ENCODE measurements around the gene ZMYND8. TPM values are rescaled to one million over a fixed set of nuclear protein-coding genes. Genes with fewer than 3 reads are reported as not detected.

The ZMYND8 gene
- total RNA-seq = 10 to 100 TPM; 33.0 to 34.3 TPM
- polyA plus RNA-seq (2013, experiment 1 of 2) = 13.9 TPM
- 20.7 TPM for polyA plus RNA-seq (2013, experiment 2 of 2)
- 7.6 to 100 (median 51.5) reads per million in 172 experiments for total RNA-seq

GRCh38 chr20:47356526-47357295 lies at the start of gene ZMYND8:
Gene ZMYND8, minus strand, starts transcription at chr20:47356699. Its CDS starts 29 bp downstream, at chr20:47356670.
- Mint-ChIP-seq H3K36me3 (ENCODE audit: low read depth) (peaks cover 24% of the 10 kb centered on the region), H3K27me3 (no peaks in the 10 kb centered on the region), H3K4me3 (peak within 1 kb of the TSS; percentile 93), H3K9me3 (no peaks in the 10 kb centered on the region), H3K4me1 (ENCODE audit: low read depth) (peaks cover 55% of the 10 kb centered on the region), H3K27ac (no peak within 1 kb of the TSS)
- Histone ChIP-seq H3K9me3 (ENCODE audit: control insufficient read depth in 1 of 2, insufficient read depth in 1 of 2, low read length in 2 of 2) (no peaks in the 10 kb centered on the region), H3K27me3 (ENCODE audit: control insufficient read depth in 1 of 2, insufficient read depth in 2 of 2, low read length in 2 of 2) (no peaks in the 10 kb centered on the region), H3K4me3 (ENCODE audit: low read length) (peak within 1 kb of the TSS; percentile 61), H3K4me1 (ENCODE audit: insufficient read depth, low read length) (peaks cover 74% of the 10 kb centered on the region), H3K27ac (ENCODE audit: low read depth in 1 of 2, low read length in 2 of 2) (peak within 1 kb of the TSS; percentile 83 to 85), H3K36me3 (ENCODE audit: insufficient read depth, low read length) (peaks cover 6% of the 10 kb centered on the region)
- intact Hi-C loops (cut with DNase I, micrococcal nuclease) = loop anchor here (2.0 to 5.0 kb wide), 2 partner anchors 28 to 146 kb away; partner anchors contain the start of gene NCOA3 (in 1 of the 2)
- ChIA-PET POLR2A (interaction anchor here (0.8 to 4.0 kb wide), 18 partner anchors 9 to 146 kb away, joined by 3 to 44 read pairs (median 4); partner anchors contain the start of gene NCOA3), CTCF (interaction anchor here (4.2 kb wide), 1 partner anchor 27 kb away, joined by 28 read pairs; no protein-coding TSS in a partner anchor)
- DNase-seq = peak; percentile 87 to 100 (median 95)
- TF ChIP-seq CTCF (IDR thresholded peaks at IDR 0.05) = no peak
- ATAC-seq (ENCODE audit: poor library complexity) = peak; percentile 88

GRCh38 chr20:47405775-47406325 lies 49.4 kb upstream of the ZMYND8 start:
- Mint-ChIP-seq H3K27ac (no peak overlapping the region), H3K27me3 (no peaks in the 10 kb centered on the region), H3K4me1 (ENCODE audit: low read depth) (no peaks in the 10 kb centered on the region), H3K36me3 (ENCODE audit: low read depth) (no peaks in the 10 kb centered on the region), H3K4me3 (no peak overlapping the region), H3K9me3 (no peaks in the 10 kb centered on the region)
- intact Hi-C loops (cut with DNase I, micrococcal nuclease) = no loop called here
- DNase-seq = no peak
- POLR2A ChIA-PET = interaction anchor here (0.7 kb wide), 1 partner anchor 49 kb away, joined by 3 read pairs; the partner anchor contains the start of gene ZMYND8
- CTCF ChIA-PET = interaction anchor here (0.5 kb wide), 1 partner anchor 218 kb away, joined by 3 read pairs; no protein-coding TSS in a partner anchor
- Histone ChIP-seq H3K9me3 (ENCODE audit: control insufficient read depth in 1 of 2, insufficient read depth in 1 of 2, low read length in 2 of 2) (no peaks in the 10 kb centered on the region), H3K36me3 (ENCODE audit: insufficient read depth, low read length) (no peaks in the 10 kb centered on the region), H3K4me1 (ENCODE audit: insufficient read depth, low read length) (no peaks in the 10 kb centered on the region), H3K4me3 (ENCODE audit: low read length) (no peak overlapping the region), H3K27ac (ENCODE audit: low read depth in 1 of 2, low read length in 2 of 2) (no peak overlapping the region), H3K27me3 (ENCODE audit: control insufficient read depth in 1 of 2, insufficient read depth in 2 of 2, low read length in 2 of 2) (no peaks in the 10 kb centered on the region)
- no peak for ATAC-seq (ENCODE audit: poor library complexity)
- no peak for TF ChIP-seq CTCF (IDR thresholded peaks at IDR 0.05)

- no peak overlapping the region for H3K4me3 ChIP-seq (ENCODE audit: low read length)
- no peaks in the 10 kb centered on the region for H3K27me3 ChIP-seq (ENCODE audit: control insufficient read depth in 1 of 2, insufficient read depth in 2 of 2, low read length in 2 of 2)
- ATAC-seq (ENCODE audit: poor library complexity) (no peak), DNase-seq (no peak)
- H3K36me3 Mint-ChIP-seq (ENCODE audit: low read depth) = no peaks in the 10 kb centered on the region
- intact Hi-C loops (cut with DNase I, micrococcal nuclease) = no loop called here
- H3K9me3 Mint-ChIP-seq = no peaks in the 10 kb centered on the region
- no peak for TF ChIP-seq CTCF (IDR thresholded peaks at IDR 0.05)
- H3K27ac ChIP-seq (ENCODE audit: low read depth in 1 of 2, low read length in 2 of 2) = no peak overlapping the region
- no peaks in the 10 kb centered on the region for H3K4me1 ChIP-seq (ENCODE audit: insufficient read depth, low read length)
- no peak overlapping the region for H3K27ac Mint-ChIP-seq
- ChIA-PET POLR2A (no interaction called here), CTCF (no interaction called here)
- H3K4me3 Mint-ChIP-seq = no peak overlapping the region
- H3K27me3 Mint-ChIP-seq = no peaks in the 10 kb centered on the region
- H3K9me3 ChIP-seq (ENCODE audit: control insufficient read depth in 1 of 2, insufficient read depth in 1 of 2, low read length in 2 of 2) = no peaks in the 10 kb centered on the region
- H3K4me1 Mint-ChIP-seq (ENCODE audit: low read depth) = peaks cover 4% of the 10 kb centered on the region
- no peaks in the 10 kb centered on the region for H3K36me3 ChIP-seq (ENCODE audit: insufficient read depth, low read length)
Measured at GRCh38 chr20:47400685-47401084, 44.2 kb upstream of the ZMYND8 start.
